Measurements from ENCODE around the gene ANK3. TPM values are rescaled to one million over a fixed set of nuclear protein-coding genes. Genes with fewer than 3 reads are reported as not detected.

ANK3 gene
- total RNA-seq, 4 donors from 2014 or later, result 6.4 to 23.2 (median 13.5) TPM

GRCh38 chr10:60310740-60311139 is 78.9 kb downstream of the ANK3 start:
- TF ChIP-seq CTCF (IDR thresholded peaks at IDR 0.05; ENCODE audit: low read depth), result no peak

- no peak for TF ChIP-seq CTCF (IDR thresholded peaks at IDR 0.05; ENCODE audit: low read depth)
Observed at GRCh38 chr10:60309891-60310290, 79.8 kb downstream of the ANK3 start.

- TF ChIP-seq CTCF (IDR thresholded peaks at IDR 0.05; ENCODE audit: low read depth), result no peak
Observed at GRCh38 chr10:60309371-60309770, 80.3 kb downstream of the ANK3 start.

- TF ChIP-seq CTCF (IDR thresholded peaks at IDR 0.05; ENCODE audit: low read depth), result no peak
Observed at GRCh38 chr10:60305380-60305892, 84.2 kb downstream of the ANK3 start.

- TF ChIP-seq CTCF (IDR thresholded peaks at IDR 0.05; ENCODE audit: low read depth), result no peak
Observed at GRCh38 chr10:60304829-60305379, 84.8 kb downstream of the ANK3 start.

GRCh38 chr10:60303778-60304177 is 85.9 kb downstream of the ANK3 start:
- no peak for TF ChIP-seq CTCF (IDR thresholded peaks at IDR 0.05; ENCODE audit: low read depth)

- TF ChIP-seq CTCF (IDR thresholded peaks at IDR 0.05; ENCODE audit: low read depth), result no peak
Observed at GRCh38 chr10:60299961-60300883, 89.5 kb downstream of the ANK3 start.
